Subcutaneous adipose tissue (tissue), 4 donors: ENCODE results near the gene DGKB. TPM values are rescaled to one million over a fixed set of nuclear protein-coding genes. Genes with fewer than 3 reads are reported as not detected.

Experiments
- total RNA-seq, 4 donors: library from RNA; depleted of rRNA; stranded (reverse); fragments of >200 nt; gene quantifications; one replicate each; pipeline ENCODE4 v1.1.0, GENCODE V29; 2016
- TF ChIP-seq, protein P1 (sequence below): fragments of 450-650 bp; IDR thresholded peaks from one replicate; pipeline ENCODE4 v1.5.1; 2016; ENCODE audit warnings: low read depth, mild to moderate bottlenecking, control low read depth, antibody characterized with exemption, moderate library complexity

The DGKB gene
- total RNA-seq, 4 donors from 2014 or later, result 0.17 TPM; not detected in 3

- TF ChIP-seq, protein P1, sequence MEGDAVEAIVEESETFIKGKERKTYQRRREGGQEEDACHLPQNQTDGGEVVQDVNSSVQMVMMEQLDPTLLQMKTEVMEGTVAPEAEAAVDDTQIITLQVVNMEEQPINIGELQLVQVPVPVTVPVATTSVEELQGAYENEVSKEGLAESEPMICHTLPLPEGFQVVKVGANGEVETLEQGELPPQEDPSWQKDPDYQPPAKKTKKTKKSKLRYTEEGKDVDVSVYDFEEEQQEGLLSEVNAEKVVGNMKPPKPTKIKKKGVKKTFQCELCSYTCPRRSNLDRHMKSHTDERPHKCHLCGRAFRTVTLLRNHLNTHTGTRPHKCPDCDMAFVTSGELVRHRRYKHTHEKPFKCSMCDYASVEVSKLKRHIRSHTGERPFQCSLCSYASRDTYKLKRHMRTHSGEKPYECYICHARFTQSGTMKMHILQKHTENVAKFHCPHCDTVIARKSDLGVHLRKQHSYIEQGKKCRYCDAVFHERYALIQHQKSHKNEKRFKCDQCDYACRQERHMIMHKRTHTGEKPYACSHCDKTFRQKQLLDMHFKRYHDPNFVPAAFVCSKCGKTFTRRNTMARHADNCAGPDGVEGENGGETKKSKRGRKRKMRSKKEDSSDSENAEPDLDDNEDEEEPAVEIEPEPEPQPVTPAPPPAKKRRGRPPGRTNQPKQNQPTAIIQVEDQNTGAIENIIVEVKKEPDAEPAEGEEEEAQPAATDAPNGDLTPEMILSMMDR, result no peak
These were observed 68.1 kb downstream of the DGKB start for GRCh38 chr7:14834456-14834855.

- TF ChIP-seq, protein P1, result no peak
These were observed 68.8 kb downstream of the DGKB start for GRCh38 chr7:14833707-14834106.

DNA sequence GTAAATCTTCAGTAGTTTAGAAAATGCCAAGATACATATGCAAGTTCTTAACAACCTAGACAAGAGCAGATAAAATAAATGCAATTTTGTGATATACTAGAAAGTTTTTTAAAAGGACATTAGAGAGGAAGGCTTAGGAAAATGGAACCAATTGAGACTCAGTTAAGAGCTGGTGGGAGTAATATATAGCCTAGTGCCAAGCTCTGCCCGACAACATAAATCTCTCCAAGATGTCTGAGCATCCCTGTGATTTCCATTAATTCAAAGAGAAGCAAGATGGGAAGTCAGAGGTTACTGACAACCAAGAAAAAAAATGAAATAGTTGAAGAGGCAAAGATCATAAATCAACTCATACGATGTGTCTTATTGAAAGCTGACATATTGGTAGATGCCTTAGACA is 74.5 kb downstream of the DGKB start:
- TF ChIP-seq, protein P1, result no peak

GRCh38 chr7:14826426-14826825 is 76.1 kb downstream of the DGKB start:
- TF ChIP-seq, protein P1, result no peak

GRCh38 chr7:14825912-14826311 is 76.6 kb downstream of the DGKB start:
- TF ChIP-seq, protein P1, result no peak

DNA sequence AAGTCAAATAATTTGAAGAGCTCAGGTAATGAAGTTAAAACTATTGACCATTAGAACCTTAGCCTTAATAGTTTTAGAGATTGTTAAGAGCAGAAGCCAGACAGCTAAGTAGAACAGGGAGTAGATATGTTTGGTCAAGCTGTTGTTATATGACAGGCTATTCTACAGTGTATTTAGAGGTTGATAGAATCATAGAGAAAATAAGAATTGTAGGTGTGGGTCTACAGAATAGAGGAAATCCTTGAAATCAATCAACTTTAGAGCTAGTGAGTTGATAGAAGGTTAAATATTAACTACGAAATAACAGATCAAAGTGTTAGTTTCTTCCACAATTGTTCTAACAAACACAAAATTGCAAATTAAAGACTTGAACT is 80.1 kb downstream of the DGKB start:
- TF ChIP-seq, protein P1, result no peak

GRCh38 chr7:14821757-14822480 is 80.6 kb downstream of the DGKB start:
- TF ChIP-seq, protein P1, result no peak
